SK-N-SH treated with all-trans-retinoic acid at 6 μM for 48 hours (cell line): ENCODE results near the gene RRM1.

Experiments used
- ATAC-seq: fragments of 200-7000 bp; cut with Tn5 transposase; 3 replicates; pipeline ENCODE4 v1.9.1; 2020; ENCODE audit warnings: mild to moderate bottlenecking, moderate library complexity
- ARNTL ChIP-seq: fragments of 450-650 bp; formaldehyde crosslinking; IDR thresholded peaks from 2 replicates; pipeline ENCODE4 v1.5.0; 2020; ENCODE audit warnings: low read depth, mild to moderate bottlenecking, moderate library complexity, borderline replicate concordance
- BACH2 ChIP-seq: fragments of 250-450 bp; sonication (Bioruptor Pico); IDR thresholded peaks from 2 replicates; pipeline ENCODE4 v1.9.0; 2021; ENCODE audit warnings: mild to moderate bottlenecking, borderline replicate concordance
- CREB5 ChIP-seq: fragments of 250-450 bp; sonication (Bioruptor Pico); IDR thresholded peaks from 2 replicates; pipeline ENCODE4 v1.5.1; 2020; ENCODE audit warnings: low read depth, mild to moderate bottlenecking, moderate library complexity
- CSDC2 ChIP-seq: fragments of 250-450 bp; sonication (Bioruptor Pico); IDR thresholded peaks from 2 replicates; pipeline ENCODE4 v1.5.0; 2020; ENCODE audit warnings: mild to moderate bottlenecking, moderate library complexity
- ESRRG ChIP-seq: fragments of 250-450 bp; sonication (Bioruptor Pico); IDR thresholded peaks from 2 replicates; pipeline ENCODE4 v1.6.1; 2021; ENCODE audit warnings: mild to moderate bottlenecking
- GLIS3 ChIP-seq: fragments of 250-450 bp; sonication (Bioruptor Pico); IDR thresholded peaks from 2 replicates; pipeline ENCODE4 v1.5.0; 2020; ENCODE audit warnings: mild to moderate bottlenecking, moderate library complexity
- ISL1 ChIP-seq: fragments of 250-450 bp; sonication (Bioruptor Pico); IDR thresholded peaks from 2 replicates; pipeline ENCODE4 v2.1.2; 2022; ENCODE audit warnings: mild to moderate bottlenecking, moderate library complexity
- OSR1 ChIP-seq: fragments of 250-450 bp; sonication (Bioruptor Pico); IDR thresholded peaks from 2 replicates; pipeline ENCODE4 v1.8.0; 2022; ENCODE audit warnings: moderate library complexity, mild to moderate bottlenecking, inconsistent platforms
- POU6F1 ChIP-seq: fragments of 250-450 bp; sonication (Bioruptor Pico); IDR thresholded peaks from 2 replicates; pipeline ENCODE4 v1.8.0; 2021; ENCODE audit warnings: low read depth, mild to moderate bottlenecking, moderate library complexity, borderline replicate concordance
- PPARA ChIP-seq: fragments of 250-450 bp; sonication (Bioruptor Pico); IDR thresholded peaks from 2 replicates; pipeline ENCODE4 v1.5.0; 2020; ENCODE audit warnings: mild to moderate bottlenecking, borderline replicate concordance
- RARB ChIP-seq: fragments of 250-450 bp; sonication (Bioruptor Pico); IDR thresholded peaks from 2 replicates; pipeline ENCODE4 v1.8.0; 2021; ENCODE audit warnings: mild to moderate bottlenecking, moderate library complexity
- SNAI2 ChIP-seq: fragments of 250-450 bp; sonication (Bioruptor Pico); IDR thresholded peaks from 2 replicates; pipeline ENCODE4 v1.5.0; 2020; ENCODE audit warnings: mild to moderate bottlenecking, moderate library complexity
- TCF4 ChIP-seq: fragments of 250-450 bp; sonication (Bioruptor Pico); IDR thresholded peaks from 2 replicates; pipeline ENCODE4 v1.8.0; 2021; ENCODE audit warnings: mild to moderate bottlenecking, moderate library complexity, borderline replicate concordance
- TOX ChIP-seq: fragments of 250-450 bp; sonication (Bioruptor Pico); IDR thresholded peaks from 2 replicates; pipeline ENCODE4 v1.8.0; 2021; ENCODE audit warnings: mild to moderate bottlenecking, moderate library complexity, borderline replicate concordance
- TSHZ2 ChIP-seq: fragments of 250-450 bp; sonication (Bioruptor Pico); IDR thresholded peaks from 2 replicates; pipeline ENCODE4 v1.5.0; 2020; ENCODE audit warnings: mild to moderate bottlenecking, moderate library complexity
- ZC3H10 ChIP-seq: fragments of 250-450 bp; sonication (Bioruptor Pico); IDR thresholded peaks from 2 replicates; pipeline ENCODE4 v1.5.1; 2021; ENCODE audit warnings: mild to moderate bottlenecking, moderate library complexity
- ZFP3 ChIP-seq: fragments of 250-450 bp; sonication (Bioruptor Pico); IDR thresholded peaks from 2 replicates; pipeline ENCODE4 v1.5.0; 2020; ENCODE audit warnings: mild to moderate bottlenecking, moderate library complexity
- ZNF565 ChIP-seq: fragments of 450-650 bp; formaldehyde crosslinking; conservative IDR thresholded peaks from 2 replicates; pipeline ENCODE4 v1.5.0; 2020; ENCODE audit warnings: low read depth, mild to moderate bottlenecking, moderate library complexity
- ZNF70 ChIP-seq: fragments of 450-650 bp; formaldehyde crosslinking; IDR thresholded peaks from 2 replicates; pipeline ENCODE4 v1.5.0; 2020; ENCODE audit warnings: mild to moderate bottlenecking, moderate library complexity
- ZNF8 ChIP-seq: fragments of 450-650 bp; formaldehyde crosslinking; IDR thresholded peaks from 2 replicates; pipeline ENCODE4 v1.5.0; 2020; ENCODE audit warnings: mild to moderate bottlenecking, moderate library complexity
- TF ChIP-seq, protein P1 (sequence below): fragments of 250-450 bp; sonication (Bioruptor Pico); IDR thresholded peaks from 2 replicates; pipeline ENCODE4 v1.5.1; 2021; ENCODE audit warnings: mild to moderate bottlenecking, moderate library complexity
- TF ChIP-seq, protein P2 (sequence below): fragments of 250-450 bp; sonication (Bioruptor Pico); IDR thresholded peaks from 2 replicates; pipeline ENCODE4 v1.8.0; 2020; ENCODE audit warnings: mild to moderate bottlenecking, moderate library complexity, borderline replicate concordance

The RRM1 gene

DNA sequence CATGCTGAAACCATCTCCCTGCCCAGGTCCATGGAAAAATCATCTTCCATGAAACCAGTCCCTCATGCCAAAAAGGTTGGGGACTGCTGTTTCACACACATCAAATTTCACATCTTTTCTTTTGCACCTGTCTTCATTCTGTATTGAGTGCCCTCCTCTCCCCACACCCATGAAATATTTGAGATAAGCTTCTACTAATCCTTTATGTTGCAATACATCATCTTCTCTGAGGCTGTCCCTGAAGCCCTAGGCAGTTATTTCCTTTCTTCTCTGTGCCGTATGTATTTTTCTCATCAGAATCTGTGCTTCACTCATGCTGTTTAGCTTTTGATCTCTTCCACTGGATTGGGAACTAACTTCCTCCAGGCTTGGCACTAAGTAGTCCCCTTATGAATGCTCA is 40.0 kb upstream of the RRM1 start:
- TF ChIP-seq ZC3H10 (CRISPR knock-in tag) (no peak), OSR1 (CRISPR knock-in tag) (no peak), CSDC2 (CRISPR knock-in tag) (no peak), RARB (CRISPR knock-in tag) (no peak)
- no peak for ATAC-seq

- ATAC-seq, result no peak
- TF ChIP-seq TOX (CRISPR knock-in tag) (no peak), ESRRG (no peak), ZNF70 (CRISPR knock-in tag) (no peak), SNAI2 (CRISPR knock-in tag) (no peak), OSR1 (CRISPR knock-in tag) (no peak), TSHZ2 (no peak), PPARA (CRISPR knock-in tag) (no peak), CSDC2 (CRISPR knock-in tag) (no peak), BACH2 (CRISPR knock-in tag) (no peak), ZFP3 (no peak), ZNF8 (CRISPR knock-in tag) (no peak)
- TF ChIP-seq, protein P1, sequence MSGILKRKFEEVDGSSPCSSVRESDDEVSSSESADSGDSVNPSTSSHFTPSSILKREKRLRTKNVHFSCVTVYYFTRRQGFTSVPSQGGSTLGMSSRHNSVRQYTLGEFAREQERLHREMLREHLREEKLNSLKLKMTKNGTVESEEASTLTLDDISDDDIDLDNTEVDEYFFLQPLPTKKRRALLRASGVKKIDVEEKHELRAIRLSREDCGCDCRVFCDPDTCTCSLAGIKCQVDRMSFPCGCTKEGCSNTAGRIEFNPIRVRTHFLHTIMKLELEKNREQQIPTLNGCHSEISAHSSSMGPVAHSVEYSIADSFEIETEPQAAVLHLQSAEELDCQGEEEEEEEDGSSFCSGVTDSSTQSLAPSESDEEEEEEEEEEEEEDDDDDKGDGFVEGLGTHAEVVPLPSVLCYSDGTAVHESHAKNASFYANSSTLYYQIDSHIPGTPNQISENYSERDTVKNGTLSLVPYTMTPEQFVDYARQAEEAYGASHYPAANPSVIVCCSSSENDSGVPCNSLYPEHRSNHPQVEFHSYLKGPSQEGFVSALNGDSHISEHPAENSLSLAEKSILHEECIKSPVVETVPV, result no peak
These were observed 35.2 kb upstream of the RRM1 start for GRCh38 chr11:4059424-4059823.

DNA sequence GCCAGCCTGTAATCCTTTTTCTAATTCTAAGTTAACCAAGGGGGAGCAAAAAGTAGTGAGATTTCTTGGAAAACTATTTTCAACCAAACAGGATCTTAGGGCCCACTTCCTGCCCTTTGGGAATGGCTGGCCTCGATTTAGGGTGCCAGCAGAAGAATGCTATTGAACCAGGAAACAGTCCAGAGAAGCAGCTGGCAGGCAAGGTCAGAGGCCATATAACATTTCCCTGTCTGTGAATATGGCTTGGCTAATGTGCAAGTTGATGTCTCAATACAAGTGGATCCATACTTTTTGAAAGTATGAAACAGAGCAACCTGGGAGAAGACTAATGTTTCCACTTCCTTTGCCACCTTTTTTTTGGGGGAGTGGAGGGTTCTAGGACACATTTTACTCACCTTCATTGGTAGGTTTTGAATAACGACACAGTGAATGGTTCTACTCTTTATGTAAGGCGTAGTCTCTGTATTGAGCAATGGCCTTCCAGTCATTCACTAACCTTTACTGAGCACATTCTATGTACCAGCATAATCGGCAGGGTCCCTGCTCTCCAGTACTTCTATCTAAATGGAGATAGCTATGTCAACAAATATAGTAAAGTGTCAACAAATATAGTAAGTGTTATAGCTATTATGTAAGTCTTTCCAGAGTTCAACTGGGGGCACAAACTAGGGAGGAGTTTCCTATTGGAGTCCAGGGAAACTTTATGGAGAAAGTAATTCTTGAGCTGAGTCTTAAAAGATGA is 34.2 kb upstream of the RRM1 start:
- TF ChIP-seq TOX (CRISPR knock-in tag) (no peak), ISL1 (CRISPR knock-in tag) (no peak), ESRRG (no peak), BACH2 (CRISPR knock-in tag) (no peak), CSDC2 (CRISPR knock-in tag) (no peak), TCF4 (no peak), ZNF565 (no peak), ZNF70 (CRISPR knock-in tag) (no peak), PPARA (CRISPR knock-in tag) (no peak), OSR1 (CRISPR knock-in tag) (no peak), SNAI2 (CRISPR knock-in tag) (no peak), TSHZ2 (no peak), ZNF8 (CRISPR knock-in tag) (no peak), ZC3H10 (CRISPR knock-in tag) (no peak), ARNTL (CRISPR knock-in tag) (no peak), RARB (CRISPR knock-in tag) (no peak), CREB5 (CRISPR knock-in tag) (no peak), POU6F1 (no peak), GLIS3 (CRISPR knock-in tag) (no peak)
- TF ChIP-seq, protein P2, sequence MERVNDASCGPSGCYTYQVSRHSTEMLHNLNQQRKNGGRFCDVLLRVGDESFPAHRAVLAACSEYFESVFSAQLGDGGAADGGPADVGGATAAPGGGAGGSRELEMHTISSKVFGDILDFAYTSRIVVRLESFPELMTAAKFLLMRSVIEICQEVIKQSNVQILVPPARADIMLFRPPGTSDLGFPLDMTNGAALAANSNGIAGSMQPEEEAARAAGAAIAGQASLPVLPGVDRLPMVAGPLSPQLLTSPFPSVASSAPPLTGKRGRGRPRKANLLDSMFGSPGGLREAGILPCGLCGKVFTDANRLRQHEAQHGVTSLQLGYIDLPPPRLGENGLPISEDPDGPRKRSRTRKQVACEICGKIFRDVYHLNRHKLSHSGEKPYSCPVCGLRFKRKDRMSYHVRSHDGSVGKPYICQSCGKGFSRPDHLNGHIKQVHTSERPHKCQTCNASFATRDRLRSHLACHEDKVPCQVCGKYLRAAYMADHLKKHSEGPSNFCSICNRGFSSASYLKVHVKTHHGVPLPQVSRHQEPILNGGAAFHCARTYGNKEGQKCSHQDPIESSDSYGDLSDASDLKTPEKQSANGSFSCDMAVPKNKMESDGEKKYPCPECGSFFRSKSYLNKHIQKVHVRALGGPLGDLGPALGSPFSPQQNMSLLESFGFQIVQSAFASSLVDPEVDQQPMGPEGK (CRISPR knock-in tag), result no peak
- ATAC-seq, result no peak
